K562 (cell line): ENCODE data around the gene ATP1A2. TPM values are rescaled to one million over a fixed set of nuclear protein-coding genes. Genes with fewer than 3 reads are reported as not detected.

ENCODE experiments used
- BHLHE40 ChIP-seq: IDR thresholded peaks from 2 replicates; pipeline ENCODE4 v1.6.1; 2011; ENCODE audit warnings: low read length, improper control_type of control experiment
- BRD9 ChIP-seq: fragments of 450-650 bp; IDR thresholded peaks from 2 replicates; pipeline ENCODE4 v1.6.1; 2018; ENCODE audit warnings: low read depth; ENCODE audit not compliant: partially characterized antibody
- CBX3 ChIP-seq, 2 experiments: IDR thresholded peaks; 1 replicate in 1 of 2; 2 replicates in 1 of 2; pipeline ENCODE4 v1.6.1; 2012; ENCODE audit warnings: inconsistent platforms in 2 of 2, low read length in 2 of 2, borderline replicate concordance in 1 of 2, control low read depth in 1 of 2
- CC2D1A ChIP-seq: fragments of 450-650 bp; IDR thresholded peaks from 2 replicates; pipeline ENCODE4 v1.6.1; 2017; ENCODE audit warnings: mild to moderate bottlenecking
- CEBPB ChIP-seq: fragments of 450-650 bp; IDR thresholded peaks from 2 replicates; pipeline ENCODE4 v1.6.1; 2016; ENCODE audit warnings: missing genetic modification characterization, missing compliant biosample characterization
- DMBX1 ChIP-seq: fragments of 250-450 bp; sonication (Bioruptor Pico); IDR thresholded peaks from 2 replicates; pipeline ENCODE4 v1.8.0; 2022; ENCODE audit warnings: inconsistent platforms, mild to moderate bottlenecking, moderate library complexity, borderline replicate concordance
- E4F1 ChIP-seq: fragments of 250-450 bp; sonication (Bioruptor Pico); IDR thresholded peaks from 2 replicates; pipeline ENCODE4 v1.5.0; 2021; ENCODE audit warnings: mild to moderate bottlenecking, borderline replicate concordance
- JUND ChIP-seq, 2 experiments: IDR thresholded peaks; 2 replicates in 1 of 2; 3 replicates in 1 of 2; pipeline ENCODE4 v1.6.1; 2011; ENCODE audit warnings: borderline replicate concordance in 2 of 2, low read depth in 2 of 2, low read length in 2 of 2, improper control_type of control experiment in 1 of 2, missing biosample characterization in 1 of 2, missing genetic modification characterization in 1 of 2, missing genetic modification reagents in 1 of 2
- MAX ChIP-seq: sonication (generic); formaldehyde crosslinking; IDR thresholded peaks from 2 replicates; pipeline ENCODE4 v1.9.0; 2022; ENCODE audit warnings: mild to moderate bottlenecking, missing genetic modification reagents
- NCOA2 ChIP-seq, 2 experiments: fragments of 450-650 bp; IDR thresholded peaks; 2 replicates each; pipeline ENCODE4 v1.6.1; 2018; ENCODE audit warnings: mild to moderate bottlenecking in 2 of 2, moderate library complexity in 1 of 2; ENCODE audit not compliant: partially characterized antibody in 2 of 2
- RAD21 ChIP-seq, 2 experiments: fragments of 250-450 bp in 1 of 2; fragments of 450-650 bp in 1 of 2; sonication (Bioruptor Pico) in 1 of 2; formaldehyde crosslinking in 1 of 2; IDR thresholded peaks in 1 of 2; conservative IDR thresholded peaks in 1 of 2; 2 replicates each; pipeline versions ENCODE4 v1.4.0 to v1.8.0; 2020 to 2022; ENCODE audit warnings: mild to moderate bottlenecking in 2 of 2, moderate library complexity in 1 of 2
- RB1 ChIP-seq: fragments of 450-650 bp; IDR thresholded peaks from 2 replicates; pipeline ENCODE4 v1.6.1; 2017; ENCODE audit warnings: low read depth, mild to moderate bottlenecking
- SRF ChIP-seq, 2 experiments: fragments of 250-450, 450-650 bp in 1 of 2; sonication (Bioruptor Pico) in 1 of 2; sonication (generic) in 1 of 2; formaldehyde crosslinking; IDR thresholded peaks; 2 replicates each; pipeline versions ENCODE4 v1.5.0 to v1.5.1; 2020 to 2022; ENCODE audit warnings: mild to moderate bottlenecking in 1 of 2, missing genetic modification reagents in 1 of 2
- STAG1 ChIP-seq: sonication (generic); formaldehyde crosslinking; IDR thresholded peaks from 2 replicates; pipeline ENCODE4 v1.5.0; 2020; ENCODE audit warnings: missing genetic modification reagents, borderline replicate concordance
- TCF3 ChIP-seq: sonication (generic); formaldehyde crosslinking; IDR thresholded peaks from 2 replicates; pipeline ENCODE4 v1.4.0; 2020; ENCODE audit warnings: mild to moderate bottlenecking, missing genetic modification reagents
- YY1 ChIP-seq, 3 experiments: IDR thresholded peaks; 2 replicates each; pipeline ENCODE4 v1.6.1; 2011; ENCODE audit warnings: low read length in 2 of 3, mild to moderate bottlenecking in 2 of 3, moderate library complexity in 2 of 3, borderline replicate concordance in 1 of 3, control low read depth in 1 of 3, low read depth in 1 of 3; ENCODE audit not compliant: insufficient read depth in 3 of 3, insufficient replicate concordance in 2 of 3, control insufficient read depth in 1 of 3, insufficient read length in 1 of 3; ENCODE audit errors: extremely low read depth in 1 of 3
- ZBTB9 ChIP-seq: fragments of 450-650 bp; formaldehyde crosslinking; IDR thresholded peaks from 2 replicates; pipeline ENCODE4 v1.4.0; 2020; ENCODE audit warnings: mild to moderate bottlenecking, moderate library complexity
- ZHX1 ChIP-seq: fragments of 150-350 bp; conservative IDR thresholded peaks from 2 replicates; pipeline ENCODE4 v1.6.1; 2014; ENCODE audit warnings: low read length
- polyA plus RNA-seq, 8 experiments: library from polyadenylated mRNA; depleted of rRNA in 4 of 8; stranded (reverse) in 5 of 8; unstranded in 3 of 8; fragments of >200 nt; fragmentation: Nextera tagmentation in 2 of 8; fragmentation: Illumina TruSeq in 1 of 8; extraction: Ambion mirVana in 2 of 8; extraction: Trizol in 1 of 8; gene quantifications; 2 replicates each; pipeline versions ENCODE4 v1.2.1 to v1.2.3, GENCODE V29; 2011 to 2014; ENCODE audit warnings: inconsistent platforms in 1 of 8, missing spikeins in 1 of 8
- total RNA-seq, 7 experiments: library from RNA; depleted of rRNA in 6 of 7; stranded (reverse); fragments of >200 nt in 6 of 7; fragmentation: Illumina TruSeq in 2 of 7; extraction: Trizol in 2 of 7; gene quantifications; 2 replicates each; pipeline versions ENCODE4 v1.2.1 to v1.2.3, GENCODE V29; 2011 to 2021; ENCODE audit warnings: low replicate concordance in 1 of 7

ATP1A2 gene
- total and polyA plus RNA-seq, 9 of the 15 experiments (the other 6 are each of a cell fraction or from before 2014, with no cell fraction given) = 0.04 to 0.11 (median 0.09) TPM; not detected in 6

GRCh38 chr1:160101037-160101716, 14.4 kb upstream of the ATP1A2 start (continued):
- TF ChIP-seq ZHX1 = 0 out of 2 replicates have a peak, but pooled peaks have one; percentile 29
- peak in 1 of 3 experiments; percentile 36 for TF ChIP-seq YY1 (IDR thresholded peaks at IDR 0.05; ENCODE audit: borderline replicate concordance in 1 of 3, control insufficient read depth in 1 of 3, extremely low read depth in 1 of 3, insufficient read depth in 3 of 3, insufficient read length in 1 of 3, insufficient replicate concordance in 2 of 3, low read depth in 1 of 3, low read length in 2 of 3)
- TF ChIP-seq SRF (CRISPR knock-in tag; IDR thresholded peaks at IDR 0.05) = 0 out of 4 replicates have a peak, but pooled peaks of 1 of the 2 experiments have one; percentile 13
- TF ChIP-seq RB1 = peak; percentile 72
- TF ChIP-seq TCF3 (CRISPR knock-in tag) = no peak
- TF ChIP-seq RAD21 (CRISPR knock-in tag; conservative IDR thresholded peaks at IDR 0.05 in 1 of 2, IDR thresholded peaks at IDR 0.05 in 1 of 2) = peak; percentile 93 to 94
- no peak for TF ChIP-seq NCOA2 (IDR thresholded peaks at IDR 0.05; ENCODE audit: partially characterized antibody in 2 of 2)
- TF ChIP-seq CEBPB (tag) = peak; percentile 55; the same call in 1 of the 2 replicates
- peak; percentile 67 for TF ChIP-seq BRD9
- TF ChIP-seq MAX (CRISPR knock-in tag) = peak; percentile 87
- peak; percentile 86 for TF ChIP-seq BHLHE40
- TF ChIP-seq ZBTB9 (CRISPR knock-in tag) = peak; percentile 36; the same call in 1 of the 2 replicates
- TF ChIP-seq JUND (IDR thresholded peaks at IDR 0.05; ENCODE audit: borderline replicate concordance, low read depth, low read length) = peak; percentile 67
- peak; percentile 45; the same call in 1 of the 3 replicates for TF ChIP-seq JUND (tag; IDR thresholded peaks at IDR 0.05; ENCODE audit: borderline replicate concordance, low read depth, low read length)
- peak; percentile 64 for TF ChIP-seq STAG1 (CRISPR knock-in tag)
- peak in 1 of 2 experiments; percentile 44; a peak in 1 of 3 replicates for TF ChIP-seq CBX3 (IDR thresholded peaks at IDR 0.05; ENCODE audit: borderline replicate concordance in 1 of 2, low read length in 2 of 2)
- TF ChIP-seq DMBX1 (CRISPR knock-in tag) = no peak
- TF ChIP-seq E4F1 (CRISPR knock-in tag) = no peak
- peak; percentile 65; the same call in 1 of the 2 replicates for TF ChIP-seq CC2D1A
